Measurements from ENCODE around the gene TBL3.
"Not testable (repeated sequence)": the region's sequence is repeated elsewhere in the genome, so short reads cannot be mapped to it uniquely, and the experiment has no call there.

Gene TBL3

DNA sequence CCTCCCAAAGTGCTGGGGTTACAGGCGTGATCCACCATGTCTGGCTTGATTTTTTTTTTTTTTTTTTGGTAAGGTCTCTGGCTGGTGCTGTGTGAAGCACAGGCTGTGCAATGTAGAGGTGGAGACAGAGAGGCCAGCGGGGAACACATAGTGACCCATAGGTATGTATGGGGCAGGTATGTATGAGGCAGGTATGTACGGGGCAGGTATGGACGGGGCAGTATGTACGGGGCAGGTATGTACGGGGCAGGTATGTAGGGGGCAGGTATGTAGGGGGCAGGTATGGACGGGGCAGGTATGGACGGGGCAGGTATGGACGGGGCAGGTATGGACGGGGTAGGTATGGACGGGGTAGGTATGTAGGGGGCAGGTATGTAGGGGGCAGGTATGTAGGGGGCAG lies 22.3 kb upstream of the TBL3 start:
- TF ChIP-seq HDGF (IDR thresholded peaks at IDR 0.05; ENCODE audit: borderline replicate concordance): no peak
- TF ChIP-seq TARDBP (IDR thresholded peaks at IDR 0.05): no peak
- TF ChIP-seq CTBP1 (IDR thresholded peaks at IDR 0.05; ENCODE audit: borderline replicate concordance): no peak
- TF ChIP-seq ZNF384 (IDR thresholded peaks at IDR 0.05): no peak
- no peak for TF ChIP-seq SUZ12 (IDR thresholded peaks at IDR 0.05)
- TF ChIP-seq LEF1 (IDR thresholded peaks at IDR 0.05; ENCODE audit: borderline replicate concordance): no peak
- TF ChIP-seq BHLHE40 (IDR thresholded peaks at IDR 0.05; ENCODE audit: borderline replicate concordance): no peak
- TF ChIP-seq FOXK2 (IDR thresholded peaks at IDR 0.05): no peak
- no peak for TF ChIP-seq L3MBTL2 (conservative IDR thresholded peaks at IDR 0.05)
- TF ChIP-seq, protein P1, sequence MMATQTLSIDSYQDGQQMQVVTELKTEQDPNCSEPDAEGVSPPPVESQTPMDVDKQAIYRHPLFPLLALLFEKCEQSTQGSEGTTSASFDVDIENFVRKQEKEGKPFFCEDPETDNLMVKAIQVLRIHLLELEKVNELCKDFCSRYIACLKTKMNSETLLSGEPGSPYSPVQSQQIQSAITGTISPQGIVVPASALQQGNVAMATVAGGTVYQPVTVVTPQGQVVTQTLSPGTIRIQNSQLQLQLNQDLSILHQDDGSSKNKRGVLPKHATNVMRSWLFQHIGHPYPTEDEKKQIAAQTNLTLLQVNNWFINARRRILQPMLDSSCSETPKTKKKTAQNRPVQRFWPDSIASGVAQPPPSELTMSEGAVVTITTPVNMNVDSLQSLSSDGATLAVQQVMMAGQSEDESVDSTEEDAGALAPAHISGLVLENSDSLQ (IDR thresholded peaks at IDR 0.05): no peak
- TF ChIP-seq NFRKB (IDR thresholded peaks at IDR 0.05): no peak
- no peak for TF ChIP-seq FOXM1 (IDR thresholded peaks at IDR 0.05; ENCODE audit: borderline replicate concordance)
- no peak for TF ChIP-seq ELF4 (IDR thresholded peaks at IDR 0.05)
- TF ChIP-seq FOXA1 (IDR thresholded peaks at IDR 0.05): no peak
- no peak for TF ChIP-seq ARNT (IDR thresholded peaks at IDR 0.05)
- no peak for TF ChIP-seq SP1 (IDR thresholded peaks at IDR 0.05)
- ChIA-PET POLR2A (interaction anchor here (3.7 kb wide), 1 partner anchor 15 kb away, joined by 41 read pairs; the partner anchor contains the start of gene RPS2), CTCF (interaction anchor here (0.5 to 5.9 kb wide), 3 partner anchors 8 to 175 kb away, joined by 3 to 36 read pairs (median 4); no protein-coding TSS in a partner anchor)
- DNase-seq (ENCODE audit: extremely low spot score): no peak

- no peak for TF ChIP-seq L3MBTL2 (conservative IDR thresholded peaks at IDR 0.05)
- no peak for TF ChIP-seq FOXA1 (IDR thresholded peaks at IDR 0.05)
- TF ChIP-seq FOXK2 (IDR thresholded peaks at IDR 0.05): no peak
- no peak for TF ChIP-seq SP1 (IDR thresholded peaks at IDR 0.05)
- no peak for TF ChIP-seq ELF4 (IDR thresholded peaks at IDR 0.05)
- TF ChIP-seq, protein P1 (IDR thresholded peaks at IDR 0.05): no peak
- no peak for TF ChIP-seq BHLHE40 (IDR thresholded peaks at IDR 0.05; ENCODE audit: borderline replicate concordance)
- no peak for TF ChIP-seq LEF1 (IDR thresholded peaks at IDR 0.05; ENCODE audit: borderline replicate concordance)
- TF ChIP-seq ZNF384 (IDR thresholded peaks at IDR 0.05): no peak
- no peak for TF ChIP-seq ARNT (IDR thresholded peaks at IDR 0.05)
- TF ChIP-seq HDGF (IDR thresholded peaks at IDR 0.05; ENCODE audit: borderline replicate concordance): no peak
- no peak for TF ChIP-seq NFRKB (IDR thresholded peaks at IDR 0.05)
- no peak for TF ChIP-seq SUZ12 (IDR thresholded peaks at IDR 0.05)
- no peak for TF ChIP-seq FOXM1 (IDR thresholded peaks at IDR 0.05; ENCODE audit: borderline replicate concordance)
- no peak for TF ChIP-seq TARDBP (IDR thresholded peaks at IDR 0.05)
- ChIA-PET CTCF (interaction anchor here (0.5 to 5.9 kb wide), 3 partner anchors 9 to 27 kb away, joined by 3 to 36 read pairs (median 4); no protein-coding TSS in a partner anchor), POLR2A (interaction anchor here (1.0 to 3.7 kb wide), 2 partner anchors 9 to 14 kb away, joined by 5 to 41 read pairs; partner anchors contain the start of gene RPS2)
- no peak for DNase-seq (ENCODE audit: extremely low spot score)
Measured at GRCh38 chr16:1950047-1950446, 21.8 kb upstream of the TBL3 start.

DNA sequence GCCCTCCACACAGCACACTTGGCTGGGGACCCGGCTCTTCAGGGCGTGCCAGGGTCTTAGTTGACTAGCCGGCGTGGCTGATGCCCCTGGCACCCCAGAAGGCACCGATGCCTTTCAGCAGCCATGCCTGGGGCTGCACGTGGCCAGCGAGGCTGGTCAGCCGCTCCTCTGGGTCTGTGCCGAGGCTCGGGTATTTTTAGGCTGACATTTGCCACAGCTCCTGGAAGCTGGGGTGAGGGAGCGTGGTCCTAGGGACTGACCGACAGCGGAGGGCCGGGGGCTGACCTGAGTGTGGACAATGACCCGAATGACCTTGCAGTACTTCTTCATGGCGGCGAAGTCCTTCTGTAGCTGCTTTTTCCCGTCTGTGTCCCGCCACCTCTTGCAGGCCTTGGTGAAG lies 21.3 kb upstream of the TBL3 start:
- ChIA-PET CTCF (interaction anchor here (1.6 to 5.9 kb wide), 2 partner anchors 10 to 21 kb away, joined by 4 to 36 read pairs; no protein-coding TSS in a partner anchor), POLR2A (interaction anchor here (0.6 to 3.7 kb wide), 3 partner anchors 10 to 20 kb away, joined by 3 to 41 read pairs (median 5); partner anchors contain the start of gene RPS2)
- no peak for TF ChIP-seq BHLHE40 (IDR thresholded peaks at IDR 0.05; ENCODE audit: borderline replicate concordance)
- TF ChIP-seq HDGF (IDR thresholded peaks at IDR 0.05; ENCODE audit: borderline replicate concordance): no peak
- TF ChIP-seq, protein P1 (IDR thresholded peaks at IDR 0.05): no peak
- TF ChIP-seq ELF4 (IDR thresholded peaks at IDR 0.05): no peak
- TF ChIP-seq TARDBP (IDR thresholded peaks at IDR 0.05): no peak
- TF ChIP-seq NFRKB (IDR thresholded peaks at IDR 0.05): no peak
- no peak for TF ChIP-seq SP1 (IDR thresholded peaks at IDR 0.05)
- DNase-seq (ENCODE audit: extremely low spot score): no peak

- DNase-seq (ENCODE audit: extremely low spot score): no peak
- CTCF ChIA-PET: interaction anchor here (1.5 to 5.9 kb wide), 3 partner anchors 11 to 30 kb away, joined by 6 to 36 read pairs (median 7); partner anchors contain the start of gene MSRB1
- POLR2A ChIA-PET: interaction anchor here (0.7 to 4.1 kb wide), 3 partner anchors 10 to 18 kb away, joined by 3 to 26 read pairs (median 3); partner anchors contain the start of genes RPS2 and TBL3
- no peak for TF ChIP-seq ARNT (IDR thresholded peaks at IDR 0.05)
Measured at GRCh38 chr16:1953734-1954133, 18.1 kb upstream of the TBL3 start.

DNA sequence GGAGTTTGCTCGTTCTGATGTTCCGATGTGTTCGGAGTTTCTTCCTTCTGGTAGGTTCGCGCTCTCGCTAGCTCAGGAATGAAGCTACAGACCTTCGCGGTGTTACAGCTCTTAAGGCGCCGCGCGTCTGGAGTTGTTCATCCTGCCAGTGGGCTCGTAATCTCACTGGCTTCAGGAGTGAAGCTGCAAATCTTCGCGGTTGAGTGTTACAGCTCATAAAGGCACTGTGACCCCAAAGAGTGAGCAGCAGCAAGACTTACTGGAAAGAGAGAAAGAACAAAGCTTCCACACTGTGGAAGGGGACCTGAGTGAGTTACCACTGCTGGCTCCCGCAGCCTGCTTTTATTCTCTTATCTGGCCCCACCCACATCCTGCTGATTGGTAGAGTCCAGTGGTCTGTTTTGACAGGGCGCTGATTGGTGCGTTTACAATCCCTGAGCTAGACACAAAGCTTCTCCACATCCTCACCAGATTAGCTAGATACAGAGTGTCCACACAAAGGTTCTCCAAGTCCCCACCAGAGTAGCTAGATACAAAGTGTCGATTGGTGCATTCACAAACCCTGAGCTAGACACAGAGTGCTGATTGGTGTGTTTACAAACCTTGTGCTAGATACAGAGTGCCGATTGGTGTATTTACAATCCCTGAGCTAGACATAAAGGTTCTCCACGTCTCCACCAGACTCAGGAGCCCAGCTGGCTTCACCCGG lies 14.3 kb upstream of the TBL3 start:
- not testable (repeated sequence) for DNase-seq (ENCODE audit: extremely low spot score)
- ChIA-PET POLR2A (interaction anchor here (1.1 to 4.1 kb wide), 5 partner anchors 8 to 28 kb away, joined by 3 to 26 read pairs (median 3); partner anchors contain the start of genes MSRB1 and RPS2), CTCF (interaction anchor here (0.7 to 1.1 kb wide), 3 partner anchors 11 to 34 kb away, joined by 3 to 6 read pairs (median 3); no protein-coding TSS in a partner anchor)

DNA sequence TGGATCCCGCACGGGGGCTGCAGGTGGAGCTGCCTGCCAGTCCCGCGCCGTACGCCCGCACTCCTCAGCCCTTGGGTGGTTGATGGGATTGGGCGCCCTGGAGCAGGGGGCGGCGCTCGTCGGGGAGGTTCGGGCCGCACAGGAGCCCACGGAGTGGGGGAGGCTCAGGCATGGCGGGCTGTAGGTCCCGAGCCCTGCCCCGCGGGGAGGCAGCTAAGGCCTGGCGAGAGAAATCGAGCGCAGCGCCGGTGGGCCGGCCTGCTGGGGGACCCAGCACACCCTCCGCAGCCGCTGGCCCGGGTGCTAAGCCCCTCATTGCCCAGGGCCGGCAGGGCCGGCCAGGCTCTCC lies 13.7 kb upstream of the TBL3 start:
- DNase-seq (ENCODE audit: extremely low spot score): not testable (repeated sequence)
- CTCF ChIA-PET: interaction anchor here (0.7 to 1.1 kb wide), 3 partner anchors 12 to 35 kb away, joined by 3 to 6 read pairs (median 3); no protein-coding TSS in a partner anchor
- POLR2A ChIA-PET: interaction anchor here (0.7 to 2.2 kb wide), 5 partner anchors 11 to 29 kb away, joined by 3 to 7 read pairs (median 3); partner anchors contain the start of gene MSRB1

Data from HEK293T (cell line).